Left colon (tissue), 2 donors: ENCODE results near the gene NDUFB8. TPM values are rescaled to one million over a fixed set of nuclear protein-coding genes. Genes with fewer than 3 reads are reported as not detected.

Source experiments
- ATAC-seq: fragments of 200-7000 bp; cut with Tn5 transposase; one replicate; pipeline ENCODE4 v1.9.1; 2020; ENCODE audit warnings: mild to moderate bottlenecking, moderate library complexity
- DNase-seq, 2 donors: peaks; one replicate each; pipeline ENCODE4 v3.0.0-alpha.2; 2020
- intact Hi-C, 2 donors: fragments of 100-400 bp; cut with DNase I in 1 of 2; cut with micrococcal nuclease in 1 of 2; formaldehyde crosslinking; loops; one replicate each; pipeline versions ENCODE4 v1.11.2 to v1.14.0; 2022; cut with DNase I, micrococcal nuclease
- total RNA-seq, 2 donors: library from RNA; stranded (reverse); fragmentation: NEBNext Ultra II Directional; extraction: Animal tissue kit (Norgen Biotek cat#: 25700); gene quantifications; one replicate each; pipeline ENCODE4 v1.2.1, GENCODE V29; 2021
- donor health status: DM: no; HTN: no; CAD: no.
- donor health status: DM: yes; HTN: yes; CAD: no.

NDUFB8 gene
- total RNA-seq, 2 donors from 2014 or later: 172 to 214 TPM

GRCh38 chr10:100515612-100516011, 14.1 kb downstream of the NDUFB8 start:
- intact Hi-C loops: loop anchor here in 1 of 2 donors (10.0 kb wide), 1 partner anchor 81 kb away; no protein-coding TSS in a partner anchor

GRCh38 chr10:100510533-100511308, 18.9 kb downstream of the NDUFB8 start:
- DNase-seq (no peak), ATAC-seq (no peak)
- intact Hi-C loops: loop anchor here in 1 of 2 donors (10.0 kb wide), 1 partner anchor 76 kb away; no protein-coding TSS in a partner anchor

More at GRCh38 chr10:100515612-100516011, 14.1 kb downstream of the NDUFB8 start:
- DNase-seq (no peak), ATAC-seq (no peak)

GRCh38 chr10:100509241-100509840, 20.3 kb downstream of the NDUFB8 start:
- intact Hi-C loops: no loop called here
- DNase-seq: no peak
- no peak for ATAC-seq

GRCh38 chr10:100508691-100509150, 20.9 kb downstream of the NDUFB8 start:
- peak; percentile 83 for ATAC-seq
- no peak for DNase-seq
- intact Hi-C loops: no loop called here

GRCh38 chr10:100508266-100508665, 21.4 kb downstream of the NDUFB8 start:
- ATAC-seq (no peak), DNase-seq (no peak)
- intact Hi-C loops: no loop called here

- ATAC-seq: no peak
- intact Hi-C loops: no loop called here
These were observed 22.3 kb downstream of the NDUFB8 start for GRCh38 chr10:100507357-100507732.

GRCh38 chr10:100506596-100507356, 22.9 kb downstream of the NDUFB8 start:
- intact Hi-C loops: no loop called here
- ATAC-seq (no peak), DNase-seq (no peak)

More at GRCh38 chr10:100507357-100507732, 22.3 kb downstream of the NDUFB8 start:
- DNase-seq: no peak

GRCh38 chr10:100505164-100505563, 24.5 kb downstream of the NDUFB8 start:
- ATAC-seq (no peak), DNase-seq (no peak)
- intact Hi-C loops: no loop called here

- no peak for ATAC-seq
- intact Hi-C loops: no loop called here
- no peak for DNase-seq
These were observed 25.6 kb downstream of the NDUFB8 start for GRCh38 chr10:100504096-100504495.

GRCh38 chr10:100502926-100503494, 26.7 kb downstream of the NDUFB8 start:
- DNase-seq: no peak
- ATAC-seq: no peak
- intact Hi-C loops: no loop called here

GRCh38 chr10:100501423-100501822, 28.2 kb downstream of the NDUFB8 start:
- ATAC-seq (no peak), DNase-seq (no peak)
- intact Hi-C loops: no loop called here

GRCh38 chr10:100498059-100498458, 31.6 kb downstream of the NDUFB8 start:
- intact Hi-C loops: no loop called here
- ATAC-seq (no peak), DNase-seq (no peak)

- no peak for ATAC-seq
- intact Hi-C loops: no loop called here
These were observed 33.1 kb downstream of the NDUFB8 start for GRCh38 chr10:100496567-100496966.

GRCh38 chr10:100490531-100490930, 39.1 kb downstream of the NDUFB8 start:
- no peak for DNase-seq
- ATAC-seq: no peak

More at GRCh38 chr10:100496567-100496966, 33.1 kb downstream of the NDUFB8 start:
- DNase-seq: no peak

GRCh38 chr10:100489396-100489795, 40.3 kb downstream of the NDUFB8 start:
- no peak for DNase-seq
- no peak for ATAC-seq
- intact Hi-C loops: no loop called here

More at GRCh38 chr10:100490531-100490930, 39.1 kb downstream of the NDUFB8 start:
- intact Hi-C loops: no loop called here

GRCh38 chr10:100487529-100487928, 42.1 kb downstream of the NDUFB8 start:
- intact Hi-C loops: no loop called here

GRCh38 chr10:100485801-100486495, 43.7 kb downstream of the NDUFB8 start:
- ATAC-seq (no peak), DNase-seq (no peak)
- intact Hi-C loops: no loop called here

More at GRCh38 chr10:100487529-100487928, 42.1 kb downstream of the NDUFB8 start:
- ATAC-seq (no peak), DNase-seq (no peak)

GRCh38 chr10:100485366-100485765, 44.3 kb downstream of the NDUFB8 start:
- ATAC-seq: no peak
- intact Hi-C loops: no loop called here
- no peak for DNase-seq
